Activated naive CD8-positive, alpha-beta T cell treated with anti-CD3 and anti-CD28 coated beads, Interleukin-2, amount 50 U/mL, for 24 hours (primary cell): ENCODE results near the gene ARHGAP5.

Source experiments
- ATAC-seq: fragments of 150-1000 bp; cut with Tn5 transposase; one replicate; pipeline ENCODE4 v1.10.0; 2021
- DNase-seq: peaks from one replicate; pipeline ENCODE4 v3.0.0; 2021
- H3K27ac Mint-ChIP-seq: one replicate; pipeline ENCODE4 v1.8.0; 2021; ENCODE audit warnings: mild to moderate bottlenecking, mixed read lengths
- H3K27me3 Mint-ChIP-seq: one replicate; pipeline ENCODE4 v1.8.0; 2021; ENCODE audit warnings: mixed read lengths
- H3K36me3 Mint-ChIP-seq: one replicate; pipeline ENCODE4 v1.8.0; 2021; ENCODE audit warnings: low read depth, mixed read lengths
- H3K4me1 Mint-ChIP-seq: one replicate; pipeline ENCODE4 v1.8.0; 2021; ENCODE audit warnings: mixed read lengths
- H3K4me3 Mint-ChIP-seq: one replicate; pipeline ENCODE4 v1.8.0; 2021; ENCODE audit warnings: mild to moderate bottlenecking, moderate library complexity, mixed read lengths
- H3K9me3 Mint-ChIP-seq: one replicate; pipeline ENCODE4 v1.8.0; 2021; ENCODE audit warnings: mixed read lengths

Gene ARHGAP5

GRCh38 chr14:32085182-32085844, 8.2 kb downstream of the ARHGAP5 start:
- DNase-seq, result no peak
- Mint-ChIP-seq H3K36me3 (peaks cover 3% of the 10 kb centered on the region), H3K9me3 (no peaks in the 10 kb centered on the region), H3K27ac (no peak overlapping the region), H3K4me3 (no peak overlapping the region), H3K4me1 (peaks cover 35% of the 10 kb centered on the region), H3K27me3 (no peaks in the 10 kb centered on the region)
- no peak for ATAC-seq

- ATAC-seq (no peak), DNase-seq (no peak)
- H3K9me3 Mint-ChIP-seq, result no peaks in the 10 kb centered on the region
- no peaks in the 10 kb centered on the region for H3K27me3 Mint-ChIP-seq
- H3K4me1 Mint-ChIP-seq, result peaks cover 29% of the 10 kb centered on the region
- no peak overlapping the region for H3K27ac Mint-ChIP-seq
- peaks cover 9% of the 10 kb centered on the region for H3K36me3 Mint-ChIP-seq
- H3K4me3 Mint-ChIP-seq, result no peak overlapping the region
These were observed 8.8 kb downstream of the ARHGAP5 start for GRCh38 chr14:32085845-32086383.

DNA sequence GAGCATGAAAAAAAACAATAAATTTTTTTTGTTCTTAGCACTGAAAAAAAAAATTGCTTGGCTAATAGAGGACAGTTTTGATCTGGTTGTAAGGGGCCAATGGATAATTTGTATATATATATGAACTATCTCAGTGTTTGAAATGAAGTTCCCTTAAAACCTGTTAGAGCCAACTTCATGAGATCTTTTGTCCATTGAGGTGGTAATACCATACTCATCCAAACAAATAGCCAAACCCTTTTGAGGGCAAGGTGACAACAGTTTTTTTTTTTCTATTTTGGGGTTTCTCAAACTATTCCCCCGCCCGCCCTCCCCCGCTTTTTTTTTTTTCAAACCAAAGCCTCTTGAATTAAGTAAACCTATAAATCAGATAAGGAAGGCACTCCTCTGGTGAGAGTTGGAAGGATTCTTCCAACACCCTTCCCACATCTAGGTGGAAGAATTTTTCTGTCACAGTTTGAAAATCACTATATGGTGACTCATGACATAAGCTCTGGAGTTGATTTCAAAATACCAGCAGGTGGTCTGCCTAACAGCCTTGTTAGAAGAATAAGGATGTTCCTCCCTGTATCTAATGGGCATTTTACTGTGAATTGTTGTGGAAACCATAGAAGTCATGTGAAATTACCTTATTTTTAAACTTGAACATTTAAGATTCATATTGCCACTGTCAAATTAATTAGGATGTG, 10.2 kb downstream of the ARHGAP5 start:
- no peak for ATAC-seq
- H3K36me3 Mint-ChIP-seq, result peaks cover 23% of the 10 kb centered on the region
- DNase-seq, result no peak
- peaks cover 25% of the 10 kb centered on the region for H3K4me1 Mint-ChIP-seq
- H3K4me3 Mint-ChIP-seq, result no peak overlapping the region
- H3K27ac Mint-ChIP-seq, result no peak overlapping the region
- H3K27me3 Mint-ChIP-seq, result no peaks in the 10 kb centered on the region
- H3K9me3 Mint-ChIP-seq, result no peaks in the 10 kb centered on the region

GRCh38 chr14:32087907-32088306, 10.8 kb downstream of the ARHGAP5 start:
- H3K27me3 Mint-ChIP-seq, result no peaks in the 10 kb centered on the region
- ATAC-seq (no peak), DNase-seq (no peak)
- no peak overlapping the region for H3K27ac Mint-ChIP-seq
- no peaks in the 10 kb centered on the region for H3K9me3 Mint-ChIP-seq
- no peak overlapping the region for H3K4me3 Mint-ChIP-seq
- H3K36me3 Mint-ChIP-seq, result peaks cover 29% of the 10 kb centered on the region
- peaks cover 22% of the 10 kb centered on the region for H3K4me1 Mint-ChIP-seq

DNA sequence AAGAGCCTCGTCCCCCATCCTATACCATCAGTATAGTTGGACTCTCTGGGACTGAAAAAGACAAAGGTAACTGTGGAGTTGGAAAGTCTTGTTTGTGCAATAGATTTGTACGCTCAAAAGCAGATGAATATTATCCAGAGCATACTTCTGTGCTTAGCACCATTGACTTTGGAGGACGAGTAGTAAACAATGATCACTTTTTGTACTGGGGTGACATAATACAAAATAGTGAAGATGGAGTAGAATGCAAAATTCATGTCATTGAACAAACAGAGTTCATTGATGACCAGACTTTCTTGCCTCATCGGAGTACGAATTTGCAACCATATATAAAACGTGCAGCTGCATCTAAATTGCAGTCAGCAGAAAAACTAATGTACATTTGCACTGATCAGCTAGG, 13.6 kb downstream of the ARHGAP5 start:
- Mint-ChIP-seq H3K4me1 (peaks cover 17% of the 10 kb centered on the region), H3K27ac (no peak overlapping the region), H3K9me3 (no peaks in the 10 kb centered on the region), H3K27me3 (no peaks in the 10 kb centered on the region), H3K4me3 (no peak overlapping the region), H3K36me3 (peaks cover 39% of the 10 kb centered on the region)
- ATAC-seq (no peak), DNase-seq (no peak)

DNA sequence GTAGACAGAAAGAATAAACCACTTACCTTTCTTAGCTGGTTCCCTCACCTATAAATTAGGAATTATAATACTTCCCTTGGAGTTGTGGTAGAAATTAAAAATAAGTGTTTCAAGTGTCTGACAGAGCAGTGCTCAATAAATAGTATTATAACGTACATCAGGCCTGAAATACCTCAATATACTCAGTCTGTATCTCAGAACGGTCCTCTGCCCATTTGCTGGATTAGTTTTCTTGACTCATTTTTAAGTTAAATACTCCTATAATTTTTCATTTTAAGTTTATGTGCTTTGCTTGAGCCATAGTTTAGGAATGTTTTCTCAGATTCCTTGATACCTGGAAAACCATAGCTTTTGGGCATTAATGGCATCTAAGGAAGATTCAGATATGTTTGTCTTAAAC, 22.4 kb downstream of the ARHGAP5 start:
- H3K27me3 Mint-ChIP-seq, result no peaks in the 10 kb centered on the region

DNA sequence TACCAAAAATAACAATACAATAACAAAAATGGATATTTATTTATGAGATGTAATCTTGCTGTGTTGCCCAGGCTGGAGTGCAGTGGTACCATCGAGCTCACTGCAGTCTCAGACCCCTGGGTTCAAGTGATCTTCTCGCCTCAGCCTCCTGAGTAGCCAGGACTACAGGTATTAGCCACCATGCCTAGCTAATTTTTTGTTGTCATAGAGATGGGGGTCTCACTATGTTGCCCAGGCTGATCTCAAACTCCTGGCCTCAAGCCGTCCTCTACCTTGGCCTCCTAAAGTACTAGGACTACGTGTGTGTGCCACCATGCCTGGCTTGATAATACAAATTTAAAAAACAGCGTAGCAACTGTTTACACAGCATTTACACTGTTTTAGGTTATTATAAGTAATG, 23.1 kb downstream of the ARHGAP5 start:
- Mint-ChIP-seq H3K4me3 (no peak overlapping the region), H3K9me3 (no peaks in the 10 kb centered on the region), H3K27me3 (no peaks in the 10 kb centered on the region), H3K4me1 (peaks cover 24% of the 10 kb centered on the region), H3K36me3 (peaks cover 2% of the 10 kb centered on the region), H3K27ac (no peak overlapping the region)
- ATAC-seq (no peak), DNase-seq (no peak)

More for the DNA sequence above, 22.4 kb downstream of the ARHGAP5 start:
- Mint-ChIP-seq H3K4me1 (peaks cover 24% of the 10 kb centered on the region), H3K9me3 (no peaks in the 10 kb centered on the region), H3K27ac (no peak overlapping the region), H3K36me3 (peaks cover 3% of the 10 kb centered on the region), H3K4me3 (no peak overlapping the region)
- ATAC-seq (no peak), DNase-seq (no peak)

DNA sequence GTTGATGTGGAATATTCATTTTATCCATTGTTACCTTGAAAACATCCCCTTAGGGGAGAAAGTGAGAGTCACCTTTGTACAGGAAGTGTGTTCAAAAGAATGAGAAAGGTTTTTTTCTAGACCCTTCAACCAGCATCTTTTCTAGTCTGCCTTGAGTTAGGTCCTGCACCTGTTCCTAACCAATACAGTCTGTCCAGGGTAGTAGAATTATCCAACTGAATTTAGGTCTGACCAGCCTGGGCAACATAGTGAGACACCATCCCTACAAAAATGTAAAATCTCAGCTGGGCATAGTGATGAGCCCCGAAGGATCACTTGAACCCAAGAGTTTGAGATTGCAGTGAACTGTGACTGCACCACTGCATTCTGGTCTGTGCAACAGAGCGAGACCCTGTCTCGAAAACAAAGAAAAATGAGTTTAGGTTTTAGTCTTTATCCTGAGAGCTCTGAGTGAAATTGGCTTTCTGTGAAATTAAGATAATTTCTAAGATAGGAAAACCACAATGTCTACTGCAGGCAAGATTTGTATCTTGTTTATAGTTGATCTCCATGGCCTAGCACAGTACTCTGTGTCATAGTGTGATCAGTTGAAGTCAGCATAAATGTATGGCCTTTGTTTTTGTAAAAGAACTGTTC, 25.2 kb downstream of the ARHGAP5 start:
- ATAC-seq (peak; percentile 80), DNase-seq (no peak)
- Mint-ChIP-seq H3K9me3 (no peaks in the 10 kb centered on the region), H3K4me3 (no peak overlapping the region), H3K27me3 (no peaks in the 10 kb centered on the region), H3K4me1 (peaks cover 24% of the 10 kb centered on the region), H3K27ac (peak overlapping the region; percentile 21), H3K36me3 (no peaks in the 10 kb centered on the region)

GRCh38 chr14:32102968-32103367, 25.9 kb downstream of the ARHGAP5 start:
- no peak overlapping the region for H3K27ac Mint-ChIP-seq
- H3K27me3 Mint-ChIP-seq, result no peaks in the 10 kb centered on the region
- H3K9me3 Mint-ChIP-seq, result no peaks in the 10 kb centered on the region
- no peak for ATAC-seq
- H3K36me3 Mint-ChIP-seq, result no peaks in the 10 kb centered on the region
- peaks cover 24% of the 10 kb centered on the region for H3K4me1 Mint-ChIP-seq
- H3K4me3 Mint-ChIP-seq, result no peak overlapping the region
- no peak for DNase-seq

DNA sequence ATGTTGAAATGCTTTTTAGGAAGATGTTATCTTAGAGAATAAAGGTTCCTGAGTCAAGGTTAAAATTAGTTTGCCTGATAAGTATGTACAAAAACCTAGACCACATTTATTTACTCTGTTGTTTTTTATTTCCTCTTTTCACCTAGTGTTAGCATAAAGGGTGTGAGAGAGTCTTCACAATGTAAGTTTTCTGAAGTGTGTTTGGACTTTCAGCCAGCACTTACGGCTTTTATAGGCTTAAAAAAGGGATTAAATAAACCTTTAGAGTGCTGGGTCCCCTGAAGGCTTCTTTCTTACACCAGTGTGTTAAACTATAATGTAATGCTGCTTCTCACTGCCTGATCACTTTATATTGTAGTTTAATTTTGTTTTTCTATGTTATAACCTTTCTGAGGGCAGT, 27.2 kb downstream of the ARHGAP5 start:
- Mint-ChIP-seq H3K27me3 (no peaks in the 10 kb centered on the region), H3K36me3 (no peaks in the 10 kb centered on the region), H3K4me3 (no peak overlapping the region), H3K9me3 (no peaks in the 10 kb centered on the region), H3K27ac (no peak overlapping the region), H3K4me1 (peaks cover 24% of the 10 kb centered on the region)
- ATAC-seq, result no peak
- no peak for DNase-seq

GRCh38 chr14:32104803-32105202, 27.7 kb downstream of the ARHGAP5 start:
- H3K27me3 Mint-ChIP-seq, result no peaks in the 10 kb centered on the region
- H3K4me3 Mint-ChIP-seq, result no peak overlapping the region
- H3K27ac Mint-ChIP-seq, result no peak overlapping the region
- H3K4me1 Mint-ChIP-seq, result peaks cover 24% of the 10 kb centered on the region
- no peaks in the 10 kb centered on the region for H3K9me3 Mint-ChIP-seq
- ATAC-seq, result no peak
- no peak for DNase-seq
- H3K36me3 Mint-ChIP-seq, result peaks cover 1% of the 10 kb centered on the region

GRCh38 chr14:32109676-32110547, 32.8 kb downstream of the ARHGAP5 start:
- no peaks in the 10 kb centered on the region for H3K4me1 Mint-ChIP-seq
- H3K27ac Mint-ChIP-seq, result no peak overlapping the region
- no peaks in the 10 kb centered on the region for H3K27me3 Mint-ChIP-seq
- H3K4me3 Mint-ChIP-seq, result no peak overlapping the region
- peaks cover 10% of the 10 kb centered on the region for H3K36me3 Mint-ChIP-seq
- no peaks in the 10 kb centered on the region for H3K9me3 Mint-ChIP-seq
- DNase-seq (no peak), ATAC-seq (no peak)

- peaks cover 13% of the 10 kb centered on the region for H3K36me3 Mint-ChIP-seq
- no peak overlapping the region for H3K27ac Mint-ChIP-seq
- ATAC-seq (no peak), DNase-seq (no peak)
- no peak overlapping the region for H3K4me3 Mint-ChIP-seq
- no peaks in the 10 kb centered on the region for H3K4me1 Mint-ChIP-seq
- H3K9me3 Mint-ChIP-seq, result no peaks in the 10 kb centered on the region
- no peaks in the 10 kb centered on the region for H3K27me3 Mint-ChIP-seq
These were observed 33.4 kb downstream of the ARHGAP5 start for GRCh38 chr14:32110548-32110896.

GRCh38 chr14:32121536-32121935, 44.4 kb downstream of the ARHGAP5 start:
- no peak for ATAC-seq
- H3K4me1 Mint-ChIP-seq, result no peaks in the 10 kb centered on the region
- H3K36me3 Mint-ChIP-seq, result peaks cover 22% of the 10 kb centered on the region
- DNase-seq, result no peak
- no peak overlapping the region for H3K27ac Mint-ChIP-seq
- H3K4me3 Mint-ChIP-seq, result no peak overlapping the region
- peaks cover 3% of the 10 kb centered on the region for H3K9me3 Mint-ChIP-seq
- no peaks in the 10 kb centered on the region for H3K27me3 Mint-ChIP-seq
